Liver (tissue), 3 donors: Measurements from ENCODE around the gene APOA1.

Experiments
- FOXA2 ChIP-seq: IDR thresholded peaks from 2 replicates; pipeline ENCODE4 v1.6.1; 2016; ENCODE audit warnings: antibody characterized with exemption
- GABPA ChIP-seq, 2 donors: IDR thresholded peaks in 1 of 2; conservative IDR thresholded peaks in 1 of 2; 2 replicates each; pipeline ENCODE4 v1.6.1; 2016; ENCODE audit warnings: antibody characterized with exemption in 2 of 2, mild to moderate bottlenecking in 1 of 2, moderate library complexity in 1 of 2
- HNF4A ChIP-seq, 2 donors: conservative IDR thresholded peaks; 2 replicates each; pipeline ENCODE4 v1.6.1; 2016; ENCODE audit warnings: antibody characterized with exemption in 2 of 2, mild to moderate bottlenecking in 2 of 2
- SP1 ChIP-seq: IDR thresholded peaks from 2 replicates; pipeline ENCODE4 v1.6.1; 2018; ENCODE audit warnings: antibody characterized with exemption, mild to moderate bottlenecking
- TAF1 ChIP-seq: conservative IDR thresholded peaks from 2 replicates; pipeline ENCODE4 v1.6.1; 2016; ENCODE audit warnings: antibody characterized with exemption, mild to moderate bottlenecking
- TF ChIP-seq, protein P1 (sequence below): IDR thresholded peaks from 2 replicates; pipeline ENCODE4 v1.6.1; 2016; ENCODE audit warnings: antibody characterized with exemption
- TF ChIP-seq, protein P2 (sequence below): fragments of 150-350 bp; IDR thresholded peaks from 2 replicates; pipeline ENCODE4 v1.5.1; 2017; ENCODE audit warnings: improper control_type of control experiment, low read depth, low read length; ENCODE audit not compliant: missing input control
- TF ChIP-seq, protein P3 (sequence below): IDR thresholded peaks from 2 replicates; pipeline ENCODE4 v1.6.1; 2016; ENCODE audit warnings: antibody characterized with exemption
- TF ChIP-seq, protein P4 (sequence below): IDR thresholded peaks from 2 replicates; pipeline ENCODE4 v1.6.1; 2016; ENCODE audit warnings: antibody characterized with exemption, mild to moderate bottlenecking
- donor health status: healthy.
- donor health status: healthy.

DNA sequence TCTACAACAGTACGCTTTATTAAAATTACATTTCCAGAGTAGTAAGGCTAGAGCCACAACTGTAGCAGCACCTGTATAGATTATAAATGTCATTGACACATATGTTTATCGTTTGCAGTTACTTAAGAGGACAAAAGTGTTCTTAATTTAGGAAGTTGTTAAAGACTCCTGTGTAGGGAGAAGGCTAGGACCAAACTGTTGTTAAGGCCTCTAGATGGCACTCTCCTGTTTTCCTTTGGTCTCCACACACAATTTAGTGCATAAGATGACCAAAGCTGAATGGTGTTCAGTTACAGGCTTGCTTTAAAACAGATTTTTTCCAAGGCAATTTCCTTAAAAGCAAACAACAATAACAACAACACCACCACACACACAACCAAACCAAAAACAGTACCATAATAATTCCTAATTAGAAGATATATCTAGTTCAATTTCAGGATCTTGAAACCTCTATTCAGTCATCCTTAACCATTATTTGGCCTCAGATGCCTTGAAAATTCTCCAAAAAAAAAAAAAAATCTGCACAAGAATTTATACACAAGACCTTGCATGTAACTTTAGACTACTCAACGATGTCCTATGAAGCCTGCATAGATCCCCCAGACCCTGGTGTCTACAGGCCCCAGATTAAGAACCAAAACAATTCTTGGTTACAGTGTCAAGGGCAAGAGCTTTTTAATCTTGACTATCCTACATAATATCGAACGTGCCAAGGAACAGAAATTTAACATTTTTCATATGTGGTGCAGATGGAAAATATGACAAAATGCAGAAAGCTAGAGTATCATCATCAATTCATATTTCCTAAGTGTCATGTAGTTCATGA is 42.6 kb upstream of the APOA1 start:
- TF ChIP-seq, protein P1, sequence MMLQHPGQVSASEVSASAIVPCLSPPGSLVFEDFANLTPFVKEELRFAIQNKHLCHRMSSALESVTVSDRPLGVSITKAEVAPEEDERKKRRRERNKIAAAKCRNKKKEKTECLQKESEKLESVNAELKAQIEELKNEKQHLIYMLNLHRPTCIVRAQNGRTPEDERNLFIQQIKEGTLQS, result no peak
- TF ChIP-seq, protein P2, sequence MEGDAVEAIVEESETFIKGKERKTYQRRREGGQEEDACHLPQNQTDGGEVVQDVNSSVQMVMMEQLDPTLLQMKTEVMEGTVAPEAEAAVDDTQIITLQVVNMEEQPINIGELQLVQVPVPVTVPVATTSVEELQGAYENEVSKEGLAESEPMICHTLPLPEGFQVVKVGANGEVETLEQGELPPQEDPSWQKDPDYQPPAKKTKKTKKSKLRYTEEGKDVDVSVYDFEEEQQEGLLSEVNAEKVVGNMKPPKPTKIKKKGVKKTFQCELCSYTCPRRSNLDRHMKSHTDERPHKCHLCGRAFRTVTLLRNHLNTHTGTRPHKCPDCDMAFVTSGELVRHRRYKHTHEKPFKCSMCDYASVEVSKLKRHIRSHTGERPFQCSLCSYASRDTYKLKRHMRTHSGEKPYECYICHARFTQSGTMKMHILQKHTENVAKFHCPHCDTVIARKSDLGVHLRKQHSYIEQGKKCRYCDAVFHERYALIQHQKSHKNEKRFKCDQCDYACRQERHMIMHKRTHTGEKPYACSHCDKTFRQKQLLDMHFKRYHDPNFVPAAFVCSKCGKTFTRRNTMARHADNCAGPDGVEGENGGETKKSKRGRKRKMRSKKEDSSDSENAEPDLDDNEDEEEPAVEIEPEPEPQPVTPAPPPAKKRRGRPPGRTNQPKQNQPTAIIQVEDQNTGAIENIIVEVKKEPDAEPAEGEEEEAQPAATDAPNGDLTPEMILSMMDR, result peak; percentile 68
- TF ChIP-seq TAF1, result no peak
- TF ChIP-seq GABPA (IDR thresholded peaks at IDR 0.05 in 1 of 2, conservative IDR thresholded peaks at IDR 0.05 in 1 of 2), result no peak
- TF ChIP-seq HNF4A (conservative IDR thresholded peaks at IDR 0.05), result no peak
- TF ChIP-seq, protein P3, sequence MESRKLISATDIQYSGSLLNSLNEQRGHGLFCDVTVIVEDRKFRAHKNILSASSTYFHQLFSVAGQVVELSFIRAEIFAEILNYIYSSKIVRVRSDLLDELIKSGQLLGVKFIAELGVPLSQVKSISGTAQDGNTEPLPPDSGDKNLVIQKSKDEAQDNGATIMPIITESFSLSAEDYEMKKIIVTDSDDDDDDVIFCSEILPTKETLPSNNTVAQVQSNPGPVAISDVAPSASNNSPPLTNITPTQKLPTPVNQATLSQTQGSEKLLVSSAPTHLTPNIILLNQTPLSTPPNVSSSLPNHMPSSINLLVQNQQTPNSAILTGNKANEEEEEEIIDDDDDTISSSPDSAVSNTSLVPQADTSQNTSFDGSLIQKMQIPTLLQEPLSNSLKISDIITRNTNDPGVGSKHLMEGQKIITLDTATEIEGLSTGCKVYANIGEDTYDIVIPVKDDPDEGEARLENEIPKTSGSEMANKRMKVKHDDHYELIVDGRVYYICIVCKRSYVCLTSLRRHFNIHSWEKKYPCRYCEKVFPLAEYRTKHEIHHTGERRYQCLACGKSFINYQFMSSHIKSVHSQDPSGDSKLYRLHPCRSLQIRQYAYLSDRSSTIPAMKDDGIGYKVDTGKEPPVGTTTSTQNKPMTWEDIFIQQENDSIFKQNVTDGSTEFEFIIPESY, result no peak
- no peak for TF ChIP-seq SP1
- TF ChIP-seq, protein P4, sequence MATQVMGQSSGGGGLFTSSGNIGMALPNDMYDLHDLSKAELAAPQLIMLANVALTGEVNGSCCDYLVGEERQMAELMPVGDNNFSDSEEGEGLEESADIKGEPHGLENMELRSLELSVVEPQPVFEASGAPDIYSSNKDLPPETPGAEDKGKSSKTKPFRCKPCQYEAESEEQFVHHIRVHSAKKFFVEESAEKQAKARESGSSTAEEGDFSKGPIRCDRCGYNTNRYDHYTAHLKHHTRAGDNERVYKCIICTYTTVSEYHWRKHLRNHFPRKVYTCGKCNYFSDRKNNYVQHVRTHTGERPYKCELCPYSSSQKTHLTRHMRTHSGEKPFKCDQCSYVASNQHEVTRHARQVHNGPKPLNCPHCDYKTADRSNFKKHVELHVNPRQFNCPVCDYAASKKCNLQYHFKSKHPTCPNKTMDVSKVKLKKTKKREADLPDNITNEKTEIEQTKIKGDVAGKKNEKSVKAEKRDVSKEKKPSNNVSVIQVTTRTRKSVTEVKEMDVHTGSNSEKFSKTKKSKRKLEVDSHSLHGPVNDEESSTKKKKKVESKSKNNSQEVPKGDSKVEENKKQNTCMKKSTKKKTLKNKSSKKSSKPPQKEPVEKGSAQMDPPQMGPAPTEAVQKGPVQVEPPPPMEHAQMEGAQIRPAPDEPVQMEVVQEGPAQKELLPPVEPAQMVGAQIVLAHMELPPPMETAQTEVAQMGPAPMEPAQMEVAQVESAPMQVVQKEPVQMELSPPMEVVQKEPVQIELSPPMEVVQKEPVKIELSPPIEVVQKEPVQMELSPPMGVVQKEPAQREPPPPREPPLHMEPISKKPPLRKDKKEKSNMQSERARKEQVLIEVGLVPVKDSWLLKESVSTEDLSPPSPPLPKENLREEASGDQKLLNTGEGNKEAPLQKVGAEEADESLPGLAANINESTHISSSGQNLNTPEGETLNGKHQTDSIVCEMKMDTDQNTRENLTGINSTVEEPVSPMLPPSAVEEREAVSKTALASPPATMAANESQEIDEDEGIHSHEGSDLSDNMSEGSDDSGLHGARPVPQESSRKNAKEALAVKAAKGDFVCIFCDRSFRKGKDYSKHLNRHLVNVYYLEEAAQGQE, result no peak
- TF ChIP-seq FOXA2, result no peak
